Kidney (tissue), 14 donors: ENCODE data around the gene IPO4. TPM values are rescaled to one million over a fixed set of nuclear protein-coding genes. Genes with fewer than 3 reads are reported as not detected.
"Not testable (repeated sequence)": the region's sequence is repeated elsewhere in the genome, so short reads cannot be mapped to it uniquely, and the experiment has no call there.

Experiments
- DNase-seq, 5 donors: peaks; one replicate each; pipeline ENCODE4 v3.0.0-alpha.2; 2013 to 2020
- FAIRE-seq: peaks from 2 replicates; lab custom pipeline; 2012; peaks lifted over from hg19 to GRCh38; lab: Jason Lieb, UNC
- H3K27ac ChIP-seq, 2 donors: one replicate each; pipeline ENCODE4 v1.7.0; 2013; ENCODE audit warnings: low read depth in 2 of 2, low read length in 2 of 2, inconsistent platforms in 1 of 2
- H3K27me3 ChIP-seq: one replicate; pipeline ENCODE4 v1.7.1; 2013; ENCODE audit warnings: low read length, inconsistent platforms; ENCODE audit not compliant: control insufficient read depth, insufficient read depth
- H3K36me3 ChIP-seq, 3 donors: one replicate each; pipeline versions ENCODE4 v1.7.0 to v1.7.1; 2013; ENCODE audit warnings: low read length in 3 of 3, control low read depth in 1 of 3, inconsistent platforms in 1 of 3; ENCODE audit not compliant: insufficient read depth in 3 of 3, control insufficient read depth in 2 of 3
- H3K4me1 ChIP-seq, 3 donors: one replicate each; pipeline versions ENCODE4 v1.7.0 to v1.7.1; 2013; ENCODE audit warnings: low read length in 3 of 3, inconsistent platforms in 1 of 3, low read depth in 1 of 3; ENCODE audit not compliant: control insufficient read depth in 2 of 3, insufficient read depth in 2 of 3
- H3K4me3 ChIP-seq, 3 donors: one replicate each; pipeline versions ENCODE4 v1.7.0 to v1.8.1; 2013; ENCODE audit warnings: low read length in 3 of 3, control low read depth in 1 of 3, inconsistent platforms in 1 of 3
- H3K9ac ChIP-seq, 3 donors: one replicate each; pipeline versions ENCODE4 v1.7.0 to v1.7.1; 2013; ENCODE audit warnings: low read length in 3 of 3, control low read depth in 1 of 3, inconsistent platforms in 1 of 3
- H3K9me3 ChIP-seq, 3 donors: one replicate each; pipeline versions ENCODE4 v1.7.0 to v1.7.1; 2013; ENCODE audit warnings: low read length in 3 of 3, control low read depth in 1 of 3, inconsistent platforms in 1 of 3; ENCODE audit not compliant: control insufficient read depth in 2 of 3, insufficient read depth in 1 of 3
- intact Hi-C: fragments of 100-400 bp; cut with DNase I; formaldehyde crosslinking; loops from one replicate; pipeline ENCODE4 v1.11.1; 2022
- polyA plus RNA-seq: library from polyadenylated mRNA; stranded (reverse); fragments of 350-450 nt; fragmentation: Illumina TruSeq; extraction: RNeasy Lipid Tissue Mini Kit (QIAGEN cat#74804); gene quantifications from one replicate; pipeline ENCODE4 v1.2.3, GENCODE V29; 2014; ENCODE audit warnings: low read depth, low replicate concordance; ENCODE audit not compliant: insufficient read depth
- total RNA-seq: library from RNA; stranded (reverse); fragmentation: NEBNext Ultra II Directional; extraction: Animal tissue kit (Norgen Biotek cat#: 25700); gene quantifications from one replicate; pipeline ENCODE4 v1.2.1, GENCODE V29; 2021
- TF ChIP-seq, protein P1 (sequence below): IDR thresholded peaks from 3 replicates; pipeline ENCODE4 v1.5.1; 2012; ENCODE audit warnings: mild to moderate bottlenecking, moderate library complexity, borderline replicate concordance; ENCODE audit not compliant: insufficient read depth; ENCODE audit errors: extremely low read depth
- donor health status: control.
- donor health status: control.
- donor health status: control.
- donor health status: control.
- donor health status: control.
- donor health status: DM: yes; HTN: yes; CAD: no.
- donor health status: Normal renal cell carcinoma (clear cell type).

The IPO4 gene
- total and polyA plus RNA-seq, 2 donors from 2014 or later = 22.2 to 49.5 TPM

GRCh38 chr14:24224618-24225071, 36.0 kb upstream of the IPO4 start:
- H3K27me3 ChIP-seq = no peaks in the 10 kb centered on the region
- no peaks in the 10 kb centered on the region for H3K9me3 ChIP-seq
- no peaks in the 10 kb centered on the region for H3K36me3 ChIP-seq
- H3K4me1 ChIP-seq = no peaks in the 10 kb centered on the region
- TF ChIP-seq, protein P1, sequence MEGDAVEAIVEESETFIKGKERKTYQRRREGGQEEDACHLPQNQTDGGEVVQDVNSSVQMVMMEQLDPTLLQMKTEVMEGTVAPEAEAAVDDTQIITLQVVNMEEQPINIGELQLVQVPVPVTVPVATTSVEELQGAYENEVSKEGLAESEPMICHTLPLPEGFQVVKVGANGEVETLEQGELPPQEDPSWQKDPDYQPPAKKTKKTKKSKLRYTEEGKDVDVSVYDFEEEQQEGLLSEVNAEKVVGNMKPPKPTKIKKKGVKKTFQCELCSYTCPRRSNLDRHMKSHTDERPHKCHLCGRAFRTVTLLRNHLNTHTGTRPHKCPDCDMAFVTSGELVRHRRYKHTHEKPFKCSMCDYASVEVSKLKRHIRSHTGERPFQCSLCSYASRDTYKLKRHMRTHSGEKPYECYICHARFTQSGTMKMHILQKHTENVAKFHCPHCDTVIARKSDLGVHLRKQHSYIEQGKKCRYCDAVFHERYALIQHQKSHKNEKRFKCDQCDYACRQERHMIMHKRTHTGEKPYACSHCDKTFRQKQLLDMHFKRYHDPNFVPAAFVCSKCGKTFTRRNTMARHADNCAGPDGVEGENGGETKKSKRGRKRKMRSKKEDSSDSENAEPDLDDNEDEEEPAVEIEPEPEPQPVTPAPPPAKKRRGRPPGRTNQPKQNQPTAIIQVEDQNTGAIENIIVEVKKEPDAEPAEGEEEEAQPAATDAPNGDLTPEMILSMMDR = no peak
- FAIRE-seq = no peak
- H3K4me3 ChIP-seq = no peak overlapping the region
- H3K9ac ChIP-seq = no peak overlapping the region
- no peak for DNase-seq
- intact Hi-C loops = no loop called here
- H3K27ac ChIP-seq = no peak overlapping the region

DNA sequence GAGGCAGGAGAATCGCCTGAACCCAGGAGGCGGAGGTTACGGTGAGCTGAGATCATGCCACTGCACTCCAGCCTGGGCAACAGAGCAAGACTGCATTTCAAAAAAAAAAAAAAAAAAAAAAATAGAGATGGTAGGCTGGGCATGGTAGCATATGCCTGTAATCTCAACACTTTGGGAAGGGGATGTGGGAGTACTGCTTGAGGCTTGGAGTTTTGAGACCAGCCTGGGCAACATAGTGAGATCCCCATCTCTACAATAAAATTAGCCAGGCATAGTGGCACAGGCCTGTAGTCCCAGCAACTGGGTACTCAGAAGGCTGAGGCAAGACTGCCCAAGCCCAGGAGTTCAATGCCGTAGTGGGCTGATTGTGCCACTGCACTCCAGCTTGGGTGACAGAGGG, 34.4 kb upstream of the IPO4 start:
- H3K9me3 ChIP-seq, H3K4me3 ChIP-seq, H3K9ac ChIP-seq, H3K36me3 ChIP-seq, DNase-seq, FAIRE-seq, H3K27me3 ChIP-seq, H3K27ac ChIP-seq, intact Hi-C loops, H3K4me1 ChIP-seq: not testable (repeated sequence)

GRCh38 chr14:24219521-24219920, 30.9 kb upstream of the IPO4 start:
- no peak for FAIRE-seq

GRCh38 chr14:24219080-24219479, 30.5 kb upstream of the IPO4 start:
- Histone ChIP-seq H3K36me3 (peaks cover 0 to 2% (median 0%) of the 10 kb centered on the region in 3 donors), H3K9ac (no peak overlapping the region), H3K9me3 (no peaks in the 10 kb centered on the region), H3K27ac (no peak overlapping the region), H3K4me1 (peaks cover 0 to 6% (median under 1%) of the 10 kb centered on the region in 3 donors), H3K27me3 (no peaks in the 10 kb centered on the region), H3K4me3 (no peak overlapping the region)
- intact Hi-C loops = no loop called here
- TF ChIP-seq, protein P1 = no peak
- FAIRE-seq (no peak), DNase-seq (no peak)

More at GRCh38 chr14:24219521-24219920, 30.9 kb upstream of the IPO4 start:
- peaks cover 0 to 2% (median 0%) of the 10 kb centered on the region in 3 donors for H3K36me3 ChIP-seq
- no peak overlapping the region for H3K4me3 ChIP-seq
- intact Hi-C loops = no loop called here
- H3K4me1 ChIP-seq = peaks cover 0 to 6% (median 0%) of the 10 kb centered on the region in 3 donors
- H3K9me3 ChIP-seq = no peaks in the 10 kb centered on the region
- TF ChIP-seq, protein P1 = no peak
- no peak overlapping the region for H3K9ac ChIP-seq
- H3K27me3 ChIP-seq = no peaks in the 10 kb centered on the region
- H3K27ac ChIP-seq = no peak overlapping the region
- DNase-seq = no peak

GRCh38 chr14:24216876-24217275, 28.3 kb upstream of the IPO4 start:
- DNase-seq, H3K9ac ChIP-seq, H3K36me3 ChIP-seq, H3K27me3 ChIP-seq, H3K4me3 ChIP-seq, H3K9me3 ChIP-seq, FAIRE-seq, intact Hi-C loops, H3K27ac ChIP-seq: not testable (repeated sequence)
- H3K4me1 ChIP-seq = peaks cover 3 to 11% (median 3%) of the 10 kb centered on the region in 3 donors
